ENCODE measurements around the gene PCDHA1. TPM values are rescaled to one million over a fixed set of nuclear protein-coding genes. Genes with fewer than 3 reads are reported as not detected.
"Not testable (repeated sequence)": the region's sequence is repeated elsewhere in the genome, so short reads cannot be mapped to it uniquely, and the experiment has no call there.

The PCDHA1 gene
- total RNA-seq: not detected
- polyA plus RNA-seq: not detected
- long read RNA-seq, donor 1: 0 reads
- long read RNA-seq, donor 2: 0 reads
- long read RNA-seq, donor 3: 0 reads
- long read RNA-seq, donor 4: 0 reads
- long read RNA-seq, donor 5: 0 reads
- long read RNA-seq, donor 6: 0 reads
- long read RNA-seq, donor 7: 0 reads
- long read RNA-seq, donor 8, partial matches to known transcripts: 0 of 1 reads
- long read RNA-seq, donor 8, other reads (novel, unspliced or antisense): 0 of 1 reads
- long read RNA-seq, donor 9: 0 reads
- long read RNA-seq, donor 10: 0 reads

GRCh38 chr5:140785905-140786686 lies at the start of gene PCDHA1:
Gene PCDHA1 (plus strand): TSS chr5:140786140.
- H3K4me1 ChIP-seq (ENCODE audit: control insufficient read depth in 2 of 2, insufficient read depth in 2 of 2, low read length in 2 of 2): no peaks in the 10 kb centered on the region
- no peak for DNase-seq (ENCODE audit: low read depth in 6 of 9, low spot score in 9 of 9)
- H3K4me3 ChIP-seq (ENCODE audit: low read length in 2 of 2): no peak within 1 kb of the TSS
- peaks cover 8 to 37% of the 10 kb centered on the region in 2 donors for H3K9me3 ChIP-seq (ENCODE audit: control insufficient read depth in 2 of 2, insufficient read depth in 1 of 2, low read length in 1 of 2)
- no peaks in the 10 kb centered on the region for H3K36me3 ChIP-seq (ENCODE audit: control insufficient read depth in 2 of 2, insufficient read depth in 2 of 2, low read length in 1 of 2)
- H3K27ac ChIP-seq (ENCODE audit: low read depth in 1 of 2, low read length in 1 of 2): no peak within 1 kb of the TSS
- 29% methylated on average over 29 of the region's 29 CpGs for WGBS
- peaks cover 0 to 13% of the 10 kb centered on the region in 2 donors for H3K27me3 ChIP-seq (ENCODE audit: control insufficient read depth in 2 of 2, insufficient read depth in 1 of 2, low read length in 1 of 2)

- Histone ChIP-seq H3K9me3 (ENCODE audit: control insufficient read depth in 2 of 2, insufficient read depth in 1 of 2, low read length in 1 of 2) (no peaks in the 10 kb centered on the region), H3K4me1 (ENCODE audit: control insufficient read depth in 2 of 2, insufficient read depth in 2 of 2, low read length in 2 of 2) (no peaks in the 10 kb centered on the region), H3K36me3 (ENCODE audit: control insufficient read depth in 2 of 2, insufficient read depth in 2 of 2, low read length in 1 of 2) (no peaks in the 10 kb centered on the region), H3K27me3 (ENCODE audit: control insufficient read depth in 2 of 2, insufficient read depth in 1 of 2, low read length in 1 of 2) (no peaks in the 10 kb centered on the region), H3K27ac (ENCODE audit: low read depth in 1 of 2, low read length in 1 of 2) (no peak overlapping the region), H3K4me3 (ENCODE audit: low read length in 2 of 2) (no peak overlapping the region)
- 84% methylated on average over 1 of the region's 1 CpG for WGBS
- DNase-seq (ENCODE audit: low read depth in 6 of 9, low spot score in 9 of 9): no peak
Observed at GRCh38 chr5:140737486-140737885, 48.5 kb upstream of the PCDHA1 start.

- H3K36me3 ChIP-seq (ENCODE audit: control insufficient read depth in 2 of 2, insufficient read depth in 2 of 2, low read length in 1 of 2): no peaks in the 10 kb centered on the region
- H3K4me1 ChIP-seq (ENCODE audit: control insufficient read depth in 2 of 2, insufficient read depth in 2 of 2, low read length in 2 of 2): no peaks in the 10 kb centered on the region
- no peaks in the 10 kb centered on the region for H3K27me3 ChIP-seq (ENCODE audit: control insufficient read depth in 2 of 2, insufficient read depth in 1 of 2, low read length in 1 of 2)
- H3K9me3 ChIP-seq (ENCODE audit: control insufficient read depth in 2 of 2, insufficient read depth in 1 of 2, low read length in 1 of 2): peaks cover 0 to 3% of the 10 kb centered on the region in 2 donors
- WGBS: 84% methylated on average over 1 of the region's 1 CpG
- no peak for DNase-seq (ENCODE audit: low read depth in 6 of 9, low spot score in 9 of 9)
- H3K4me3 ChIP-seq (ENCODE audit: low read length in 2 of 2): no peak overlapping the region
- no peak overlapping the region for H3K27ac ChIP-seq (ENCODE audit: low read depth in 1 of 2, low read length in 1 of 2)
Observed at GRCh38 chr5:140741967-140742366, 44.0 kb upstream of the PCDHA1 start.

GRCh38 chr5:140753561-140753960 lies 32.4 kb upstream of the PCDHA1 start:
- H3K4me3 ChIP-seq (ENCODE audit: low read length in 2 of 2): no peak overlapping the region
- no peak overlapping the region for H3K27ac ChIP-seq (ENCODE audit: low read depth in 1 of 2, low read length in 1 of 2)
- H3K36me3 ChIP-seq (ENCODE audit: control insufficient read depth in 2 of 2, insufficient read depth in 2 of 2, low read length in 1 of 2): no peaks in the 10 kb centered on the region
- H3K4me1 ChIP-seq (ENCODE audit: control insufficient read depth in 2 of 2, insufficient read depth in 2 of 2, low read length in 2 of 2): no peaks in the 10 kb centered on the region
- peaks cover 0 to 12% of the 10 kb centered on the region in 2 donors for H3K9me3 ChIP-seq (ENCODE audit: control insufficient read depth in 2 of 2, insufficient read depth in 1 of 2, low read length in 1 of 2)
- DNase-seq (ENCODE audit: low read depth in 6 of 9, low spot score in 9 of 9): no peak
- WGBS: 91% methylated on average over 5 of the region's 5 CpGs
- H3K27me3 ChIP-seq (ENCODE audit: control insufficient read depth in 2 of 2, insufficient read depth in 1 of 2, low read length in 1 of 2): no peaks in the 10 kb centered on the region

- no peak for DNase-seq (ENCODE audit: low read depth in 6 of 9, low spot score in 9 of 9)
- Histone ChIP-seq H3K9me3 (ENCODE audit: control insufficient read depth in 2 of 2, insufficient read depth in 1 of 2, low read length in 1 of 2) (peaks cover 0 to 20% of the 10 kb centered on the region in 2 donors), H3K27me3 (ENCODE audit: control insufficient read depth in 2 of 2, insufficient read depth in 1 of 2, low read length in 1 of 2) (no peaks in the 10 kb centered on the region), H3K4me1 (ENCODE audit: control insufficient read depth in 2 of 2, insufficient read depth in 2 of 2, low read length in 2 of 2) (no peaks in the 10 kb centered on the region), H3K36me3 (ENCODE audit: control insufficient read depth in 2 of 2, insufficient read depth in 2 of 2, low read length in 1 of 2) (no peaks in the 10 kb centered on the region), H3K27ac (ENCODE audit: low read depth in 1 of 2, low read length in 1 of 2) (no peak overlapping the region), H3K4me3 (ENCODE audit: low read length in 2 of 2) (no peak overlapping the region)
- WGBS: 90% methylated on average over 2 of the region's 2 CpGs
Observed at GRCh38 chr5:140764177-140764973, 21.6 kb upstream of the PCDHA1 start.

GRCh38 chr5:140767444-140767843 lies 18.5 kb upstream of the PCDHA1 start:
- Histone ChIP-seq H3K36me3 (ENCODE audit: control insufficient read depth in 2 of 2, insufficient read depth in 2 of 2, low read length in 1 of 2) (no peaks in the 10 kb centered on the region), H3K27ac (ENCODE audit: low read depth in 1 of 2, low read length in 1 of 2) (no peak overlapping the region), H3K4me3 (ENCODE audit: low read length in 2 of 2) (no peak overlapping the region), H3K9me3 (ENCODE audit: control insufficient read depth in 2 of 2, insufficient read depth in 1 of 2, low read length in 1 of 2) (peaks cover 0 to 16% of the 10 kb centered on the region in 2 donors), H3K4me1 (ENCODE audit: control insufficient read depth in 2 of 2, insufficient read depth in 2 of 2, low read length in 2 of 2) (no peaks in the 10 kb centered on the region), H3K27me3 (ENCODE audit: control insufficient read depth in 2 of 2, insufficient read depth in 1 of 2, low read length in 1 of 2) (no peaks in the 10 kb centered on the region)
- 90% methylated on average over 4 of the region's 4 CpGs for WGBS
- DNase-seq (ENCODE audit: low read depth in 6 of 9, low spot score in 9 of 9): no peak

GRCh38 chr5:140780512-140780911 lies 5.4 kb upstream of the PCDHA1 start:
- Histone ChIP-seq H3K4me1 (ENCODE audit: control insufficient read depth in 2 of 2, insufficient read depth in 2 of 2, low read length in 2 of 2) (no peaks in the 10 kb centered on the region), H3K4me3 (ENCODE audit: low read length in 2 of 2) (no peak overlapping the region), H3K9me3 (ENCODE audit: control insufficient read depth in 2 of 2, insufficient read depth in 1 of 2, low read length in 1 of 2) (peaks cover 3 to 22% of the 10 kb centered on the region in 2 donors), H3K36me3 (ENCODE audit: control insufficient read depth in 2 of 2, insufficient read depth in 2 of 2, low read length in 1 of 2) (no peaks in the 10 kb centered on the region), H3K27ac (ENCODE audit: low read depth in 1 of 2, low read length in 1 of 2) (no peak overlapping the region), H3K27me3 (ENCODE audit: control insufficient read depth in 2 of 2, insufficient read depth in 1 of 2, low read length in 1 of 2) (no peaks in the 10 kb centered on the region)
- no peak for DNase-seq (ENCODE audit: low read depth in 6 of 9, low spot score in 9 of 9)
- WGBS: 98% methylated on average over 1 of the region's 1 CpG

- 60% methylated on average over 44 of the region's 44 CpGs for WGBS
- Histone ChIP-seq H3K9me3 (ENCODE audit: control insufficient read depth in 2 of 2, insufficient read depth in 1 of 2, low read length in 1 of 2) (peaks cover 8 to 34% of the 10 kb centered on the region in 2 donors), H3K27me3 (ENCODE audit: control insufficient read depth in 2 of 2, insufficient read depth in 1 of 2, low read length in 1 of 2) (peaks cover 0 to 13% of the 10 kb centered on the region in 2 donors)
- H3K4me3 ChIP-seq (ENCODE audit: low read length in 2 of 2); H3K4me1 ChIP-seq (ENCODE audit: control insufficient read depth in 2 of 2, insufficient read depth in 2 of 2, low read length in 2 of 2); DNase-seq (ENCODE audit: low read depth in 6 of 9, low spot score in 9 of 9); H3K27ac ChIP-seq (ENCODE audit: low read depth in 1 of 2, low read length in 1 of 2); H3K36me3 ChIP-seq (ENCODE audit: control insufficient read depth in 2 of 2, insufficient read depth in 2 of 2, low read length in 1 of 2): not testable (repeated sequence)
Observed at GRCh38 chr5:140787422-140787821, 1.5 kb downstream of the PCDHA1 start.

Measured in thymus (tissue), 14 donors.